HCEC 1CT (cell line): ENCODE measurements around the gene VASN.
"Not testable (repeated sequence)": the region's sequence is repeated elsewhere in the genome, so short reads cannot be mapped to it uniquely, and the experiment has no call there.

ENCODE experiments used
- DNase-seq: peaks from one replicate; pipeline ENCODE4 v3.0.0-alpha.2; 2017

The VASN gene

GRCh38 chr16:4371357-4372000 lies at the start of gene VASN:
VASN (plus strand) TSS chr16:4371848; CDS start chr16:4380878, 9,030 bp downstream.
- DNase-seq, result peak; percentile 63

- no peak for DNase-seq
Measured at GRCh38 chr16:4322121-4323052, 49.3 kb upstream of the VASN start.

- DNase-seq, result no peak
Measured at GRCh38 chr16:4323071-4323844, 48.4 kb upstream of the VASN start.

GRCh38 chr16:4323845-4324488 lies 47.7 kb upstream of the VASN start:
- DNase-seq, result peak; percentile 21

GRCh38 chr16:4324492-4325252 lies 47.0 kb upstream of the VASN start:
- DNase-seq, result no peak

GRCh38 chr16:4325253-4325758 lies 46.3 kb upstream of the VASN start:
- DNase-seq, result no peak

- no peak for DNase-seq
Measured at GRCh38 chr16:4327386-4328045, 44.1 kb upstream of the VASN start.

- peak; percentile 85 for DNase-seq
Measured at GRCh38 chr16:4328046-4328781, 43.4 kb upstream of the VASN start.

- peak; percentile 14 for DNase-seq
Measured at GRCh38 chr16:4328782-4329775, 42.6 kb upstream of the VASN start.

- peak; percentile 70 for DNase-seq
Measured at GRCh38 chr16:4330277-4330874, 41.3 kb upstream of the VASN start.

- DNase-seq, result no peak
Measured at GRCh38 chr16:4332083-4332482, 39.6 kb upstream of the VASN start.

GRCh38 chr16:4332623-4333307 lies 38.9 kb upstream of the VASN start:
- DNase-seq, result no peak

GRCh38 chr16:4333308-4333638 lies 38.4 kb upstream of the VASN start:
- no peak for DNase-seq

- DNase-seq, result not testable (repeated sequence)
Measured at GRCh38 chr16:4333714-4334113, 37.9 kb upstream of the VASN start.

- no peak for DNase-seq
Measured at GRCh38 chr16:4334724-4335495, 36.7 kb upstream of the VASN start.

GRCh38 chr16:4336701-4337539 lies 34.7 kb upstream of the VASN start:
- DNase-seq, result no peak
